ENCODE measurements around the gene MEX3D. TPM values are rescaled to one million over a fixed set of nuclear protein-coding genes. Genes with fewer than 3 reads are reported as not detected.

Gene MEX3D
- total RNA-seq, 1 experiment from 2014 or later = 69.2 TPM

- no peak for TF ChIP-seq CTCF (IDR thresholded peaks at IDR 0.05 in 2 of 3, conservative IDR thresholded peaks at IDR 0.05 in 1 of 3; ENCODE audit: borderline replicate concordance in 1 of 3, insufficient read depth in 1 of 3, low read depth in 2 of 3, low read length in 2 of 3)
- TF ChIP-seq CBX3 (IDR thresholded peaks at IDR 0.05; ENCODE audit: low read depth) = no peak
- no peak for TF ChIP-seq ELF1 (IDR thresholded peaks at IDR 0.05; ENCODE audit: borderline replicate concordance, low read depth)
Observed at GRCh38 chr19:1526066-1526778, 41.9 kb downstream of the MEX3D start (continued).

- H3K4me3 ChIP-seq (replicated peaks in 1 of 2; ENCODE audit: low read depth in 1 of 2, low read length in 2 of 2) = no peak overlapping the region
- RAD21 ChIA-PET (ENCODE audit: low non-redundant PET in 1 of 2, low total read pairs in 2 of 2, uncharacterized antibody in 2 of 2, unreplicated experiment in 2 of 2) = no interaction called here
- H3K9ac ChIP-seq (ENCODE audit: low read length) = no peak overlapping the region
- DNase-seq (ENCODE audit: low read depth, low spot score) (no peak), ATAC-seq (no peak)
- H4K20me1 ChIP-seq (ENCODE audit: insufficient read depth) = no peaks in the 10 kb centered on the region
- no peaks in the 10 kb centered on the region for H3K27me3 ChIP-seq (ENCODE audit: insufficient read depth, low read length)
- no peak overlapping the region for H3K27ac ChIP-seq (ENCODE audit: low read depth, low read length)
- H3K36me3 ChIP-seq (ENCODE audit: control insufficient read depth in 1 of 2, insufficient read depth in 2 of 2, low read length in 2 of 2) = no peaks in the 10 kb centered on the region
- no peaks in the 10 kb centered on the region for H3K9me2 ChIP-seq (ENCODE audit: insufficient read depth)
- CTCF ChIA-PET = no interaction called here
- no peaks in the 10 kb centered on the region for H3K4me1 ChIP-seq (ENCODE audit: control insufficient read depth in 1 of 2, insufficient read depth in 2 of 2, low read length in 2 of 2)
- no peak overlapping the region for H2AFZ ChIP-seq (ENCODE audit: low read depth, low read length, poor library complexity, severe bottlenecking)
- no peaks in the 10 kb centered on the region for H3K79me2 ChIP-seq (ENCODE audit: insufficient read depth, low read length)
- no TSS peak for BruUV-seq (replicated peaks)
- TF ChIP-seq CEBPB (IDR thresholded peaks at IDR 0.05; ENCODE audit: low read depth) = no peak
- TF ChIP-seq REST (IDR thresholded peaks at IDR 0.05; ENCODE audit: low read depth) = no peak
- no peak for TF ChIP-seq TCF7L2 (IDR thresholded peaks at IDR 0.05; ENCODE audit: borderline replicate concordance, extremely low read depth, insufficient read depth, insufficient read length)
- no peak overlapping the region for H3K4me2 ChIP-seq (ENCODE audit: low read length)
- H3K9me3 ChIP-seq (ENCODE audit: control insufficient read depth in 1 of 2, insufficient read depth in 1 of 2, low read depth in 1 of 2, low read length in 2 of 2) = no peaks in the 10 kb centered on the region
- POLR2A ChIA-PET = no interaction called here
- intact Hi-C loops (cut with micrococcal nuclease) = no loop called here
Observed at GRCh38 chr19:1525343-1525742, 42.8 kb downstream of the MEX3D start.

All from HCT116 (cell line).